NCI-H446 treated with DMSO at 0.1 percent for 48 hours (cell line): ENCODE results near the gene NFASC.

Experiments used
- DNase-seq: peaks from one replicate; lab custom pipeline; 2025; lab: John Stamatoyannopoulos, UW

Gene NFASC

DNA sequence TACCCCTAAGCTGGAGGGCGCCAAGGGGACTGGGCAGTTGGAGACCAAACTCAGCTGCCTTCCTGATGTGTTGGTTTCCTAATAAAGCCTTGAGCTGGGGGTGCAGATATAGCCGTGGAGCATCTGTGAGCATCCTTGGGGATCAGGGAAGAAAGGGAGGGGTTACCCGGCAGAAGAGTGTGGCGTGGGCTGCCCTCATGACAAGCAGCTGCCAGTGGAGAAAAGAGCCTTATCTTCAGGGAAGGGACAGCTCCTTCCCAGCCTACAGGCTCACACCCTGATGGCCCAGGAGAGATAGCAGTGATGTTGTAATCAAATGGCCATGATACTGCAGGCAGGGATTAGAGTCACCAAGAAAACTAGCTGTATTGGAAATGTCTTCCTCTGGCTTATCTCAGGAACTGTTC, 10.8 kb upstream of the NFASC start:
- DNase-seq = no peak

DNA sequence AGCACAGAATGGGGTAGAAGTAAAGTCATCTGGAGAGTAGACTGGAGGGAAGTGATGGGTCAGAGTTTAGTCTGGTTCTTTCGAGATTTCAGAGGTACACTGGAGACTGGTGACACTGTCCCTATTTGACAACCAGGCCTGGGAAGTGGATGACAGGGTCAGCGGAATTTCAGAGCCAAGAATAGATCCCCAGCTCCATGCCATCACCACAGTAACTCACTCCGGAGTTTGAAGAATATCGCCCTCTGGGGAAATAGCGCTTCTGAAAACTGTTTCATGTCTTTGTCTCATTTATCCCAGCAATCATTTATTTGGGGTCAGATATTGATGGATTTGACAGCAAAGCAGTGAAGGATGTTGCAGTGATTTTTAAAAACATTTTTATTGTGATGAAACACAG, 7.6 kb upstream of the NFASC start:
- DNase-seq = no peak

DNA sequence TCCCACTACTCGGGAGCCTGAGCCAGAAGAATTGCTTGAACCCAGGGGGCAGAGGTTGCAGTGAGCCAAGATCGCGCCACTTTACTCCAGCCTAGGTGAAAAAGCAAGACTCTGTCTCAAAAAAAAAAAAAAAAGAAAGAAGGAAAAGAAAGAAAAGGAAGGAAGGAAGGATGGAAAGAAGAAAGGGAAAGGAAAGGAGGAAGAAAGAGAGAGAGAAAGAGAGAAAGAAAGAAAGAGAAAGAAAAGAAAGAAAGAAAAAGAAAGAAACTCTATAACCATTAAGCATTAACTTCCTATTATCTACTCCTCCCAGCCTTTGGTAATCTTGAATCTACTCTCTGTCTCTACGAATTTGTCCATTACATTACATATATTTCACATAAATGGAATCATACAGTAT, 6.9 kb upstream of the NFASC start:
- DNase-seq = no peak

DNA sequence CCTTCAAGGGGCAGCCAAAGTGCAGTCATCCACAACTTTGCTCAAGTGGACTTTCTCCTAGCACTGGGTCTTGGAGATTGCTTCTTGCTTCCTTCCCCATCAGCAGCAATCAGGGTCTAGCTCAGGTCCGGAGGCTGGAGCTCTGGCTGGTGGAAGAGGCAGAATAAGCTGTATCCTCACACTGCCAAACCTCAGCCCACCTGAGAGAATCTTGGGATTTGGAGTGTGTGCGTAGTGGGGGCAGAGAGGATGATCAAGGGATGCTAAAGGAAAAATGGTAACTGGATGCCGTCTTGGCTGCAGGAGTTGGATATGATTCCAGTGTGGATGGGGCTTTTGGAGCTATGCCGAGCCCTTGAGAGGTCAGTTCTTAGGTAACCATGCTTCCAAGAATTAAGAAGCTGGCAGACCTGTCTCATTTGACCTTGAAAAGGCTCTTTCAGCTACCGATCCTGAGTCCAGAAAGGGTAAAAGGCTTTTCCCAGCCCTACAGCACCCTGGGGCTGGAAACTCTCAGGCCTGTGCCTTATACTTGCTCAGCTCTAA, 4.5 kb upstream of the NFASC start:
- DNase-seq = no peak

DNA sequence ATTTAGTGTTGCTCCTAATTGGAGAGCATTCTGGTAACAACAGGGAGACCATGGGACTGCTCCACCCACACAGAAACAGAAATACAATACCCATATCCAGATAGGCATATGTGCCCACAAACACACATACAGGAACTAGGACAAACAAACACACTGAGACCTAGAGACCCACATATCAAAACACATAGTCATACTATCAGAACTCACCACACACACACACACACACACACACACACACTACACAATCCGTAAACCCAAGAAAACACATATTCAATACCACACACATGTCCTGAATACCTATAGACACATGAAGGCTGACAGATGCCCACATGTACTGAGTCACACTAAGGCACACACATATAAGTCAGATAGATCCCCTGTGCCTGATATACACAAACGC, 3.5 kb upstream of the NFASC start:
- DNase-seq = no peak

DNA sequence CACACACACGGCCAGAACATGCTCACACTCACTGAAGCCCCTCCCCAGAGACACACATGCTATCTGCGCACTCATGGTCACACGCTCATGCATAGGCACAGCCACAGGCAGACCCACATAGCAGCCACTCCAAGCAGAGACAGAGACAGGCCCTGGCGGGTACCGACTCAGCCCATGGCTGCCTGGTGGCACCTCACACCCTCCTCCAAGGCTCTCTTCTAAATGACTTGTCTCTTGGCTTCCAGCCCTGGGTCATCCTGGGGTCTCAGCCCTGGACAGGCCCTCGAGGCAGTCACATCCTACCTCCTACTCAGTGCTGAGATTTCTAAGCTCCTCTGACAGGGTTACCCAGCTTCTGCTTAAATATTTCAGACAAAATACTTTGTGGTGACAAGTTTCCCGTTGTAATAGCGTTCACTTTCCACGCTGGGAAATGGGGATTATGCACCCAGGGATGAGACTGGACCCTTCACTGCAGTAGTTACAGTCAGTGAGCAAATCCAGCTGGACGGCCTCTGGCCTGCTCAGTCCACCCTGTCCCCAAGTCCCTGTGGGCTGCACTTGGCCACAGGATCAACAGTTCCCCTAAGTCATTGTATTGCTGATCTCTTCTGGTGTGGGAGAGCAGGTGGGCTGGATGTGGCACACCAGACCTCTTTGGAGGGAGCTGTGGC, 2.9 kb upstream of the NFASC start:
- no peak for DNase-seq

DNA sequence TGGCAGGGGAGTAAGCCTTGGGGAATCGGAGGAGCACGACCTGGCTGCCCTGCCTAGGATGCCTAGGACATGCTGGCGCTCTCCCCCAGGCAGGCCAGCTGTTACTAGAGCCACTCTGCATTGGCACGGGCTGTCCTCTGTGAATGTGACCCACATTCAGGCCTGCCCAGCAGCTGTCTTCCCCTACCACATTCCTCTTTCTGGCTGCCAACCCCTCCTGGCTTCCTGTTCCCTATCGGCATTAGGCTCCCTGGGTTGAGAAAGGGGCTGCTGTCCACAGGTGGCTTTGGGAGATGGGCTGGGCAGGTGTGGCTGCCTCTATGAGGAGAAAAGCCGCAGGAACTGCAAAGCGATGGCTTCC, 2.3 kb upstream of the NFASC start:
- DNase-seq = no peak

DNA sequence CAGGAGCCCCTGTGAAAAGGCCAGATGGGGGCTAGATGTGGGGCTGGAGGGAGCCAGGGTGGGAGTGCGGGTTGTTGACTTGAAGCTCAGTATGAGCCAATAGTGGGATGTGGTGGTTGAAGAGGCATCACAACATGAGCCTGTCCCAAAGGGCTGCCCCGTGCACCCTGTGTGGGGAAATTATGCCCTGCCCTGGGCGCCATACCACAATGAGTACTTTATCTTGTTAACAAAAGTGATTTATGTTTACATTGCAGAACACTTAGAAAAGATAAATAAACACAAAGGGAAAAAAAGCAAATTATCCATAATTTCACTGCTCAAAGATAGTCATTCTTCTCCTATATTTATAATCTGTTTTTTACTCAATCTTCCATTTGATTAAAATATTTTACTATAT, 1.6 kb upstream of the NFASC start:
- DNase-seq = no peak

DNA sequence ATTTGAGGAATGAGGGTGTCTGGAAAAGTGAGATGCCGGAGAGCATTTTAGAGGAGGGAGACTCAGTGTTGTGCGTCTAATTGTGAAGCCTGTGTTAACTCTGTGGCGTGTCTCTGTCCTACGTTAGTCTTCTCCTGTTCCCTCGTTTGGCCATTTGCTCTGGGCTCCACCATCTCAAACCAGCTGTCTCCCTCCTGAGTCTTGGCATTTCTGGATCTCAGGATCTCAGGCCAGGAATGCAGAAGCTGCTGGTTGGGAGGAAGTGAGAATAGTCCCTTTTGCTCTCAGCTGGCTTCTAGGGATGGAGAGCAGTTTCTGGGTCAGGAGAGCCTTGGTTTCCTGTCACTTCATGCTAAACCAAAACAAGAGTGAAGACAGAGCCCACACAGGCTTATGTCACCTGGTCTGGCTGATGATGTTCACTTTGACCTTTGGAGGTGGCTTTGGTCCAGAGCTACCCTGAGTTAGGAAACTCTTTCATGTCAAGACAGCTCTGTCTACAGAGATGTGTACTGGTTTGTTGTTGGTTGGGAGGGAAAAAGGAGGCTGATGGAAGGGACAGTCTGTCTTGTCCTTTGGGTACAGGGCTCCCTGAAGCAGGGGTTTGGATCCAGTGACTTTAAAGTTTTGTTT, 859 bp downstream of the NFASC start:
- DNase-seq = no peak

DNA sequence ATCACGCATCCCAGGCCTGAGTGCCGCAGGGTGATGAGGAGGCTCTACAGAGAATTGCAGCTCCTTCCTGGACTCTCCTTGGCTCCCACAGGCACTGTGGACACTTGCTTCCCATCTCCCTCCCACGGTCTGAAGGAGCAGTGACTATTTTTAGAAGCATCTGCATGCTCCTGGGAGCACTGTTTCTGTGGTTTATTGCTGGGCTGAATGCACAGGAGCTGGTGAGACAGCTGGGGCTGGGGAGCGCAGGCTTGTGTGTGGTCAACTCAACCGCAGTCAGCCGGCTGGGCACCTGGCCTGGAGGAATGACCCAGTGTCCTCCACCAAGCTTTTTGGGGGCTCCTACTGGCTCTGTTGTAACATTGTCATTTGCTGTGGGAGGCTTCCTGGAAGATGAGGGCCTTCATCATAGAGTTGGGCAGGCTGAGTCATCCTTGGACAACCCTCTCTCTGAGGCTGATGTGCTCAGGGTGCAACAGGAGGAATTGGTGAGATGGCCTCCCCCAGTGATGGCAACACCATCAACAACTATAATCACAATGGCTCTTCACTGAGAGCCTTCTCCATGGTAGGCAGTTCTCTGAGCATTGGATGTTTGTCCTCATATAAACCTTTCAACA, 1.7 kb downstream of the NFASC start:
- DNase-seq = no peak

DNA sequence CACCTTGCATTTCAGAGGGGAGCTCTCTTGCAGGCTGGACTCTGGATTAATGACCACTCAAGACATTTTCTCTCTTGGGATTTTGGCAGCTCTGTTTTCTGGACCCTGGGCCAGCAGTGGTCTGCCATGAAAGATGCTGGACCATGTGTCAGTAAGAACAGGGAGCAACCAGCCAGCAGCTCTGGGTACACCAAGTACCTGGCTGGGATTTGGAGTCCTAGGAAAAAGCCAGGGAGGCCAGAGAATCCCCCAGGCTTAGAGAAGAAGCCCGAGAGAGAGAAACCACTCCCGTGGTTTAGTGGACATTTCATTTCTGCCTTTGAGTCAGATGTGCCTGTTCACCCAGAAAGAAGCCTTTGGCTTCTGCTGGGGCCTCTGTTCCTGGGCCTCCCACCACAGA, 2.5 kb downstream of the NFASC start:
- no peak for DNase-seq

DNA sequence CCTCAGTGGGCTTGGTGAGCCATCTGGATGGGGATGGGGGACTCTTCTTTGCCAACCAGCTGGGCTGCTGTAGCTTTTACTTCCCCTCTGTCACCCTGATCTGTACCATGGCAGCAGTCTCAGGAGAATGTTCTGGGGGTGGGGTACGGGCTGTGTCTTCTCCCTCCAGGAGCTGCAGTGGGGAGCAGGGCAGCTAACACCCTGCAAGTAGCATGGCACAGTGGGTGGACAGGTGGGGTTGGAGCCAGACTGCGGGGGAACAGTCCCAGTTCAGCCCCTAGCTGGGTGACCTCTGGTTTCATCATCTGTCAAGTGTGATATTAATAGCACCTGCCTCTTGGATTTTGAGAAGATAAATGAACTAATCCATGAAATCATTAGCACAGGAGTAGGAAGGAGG, 3.1 kb downstream of the NFASC start:
- no peak for DNase-seq

DNA sequence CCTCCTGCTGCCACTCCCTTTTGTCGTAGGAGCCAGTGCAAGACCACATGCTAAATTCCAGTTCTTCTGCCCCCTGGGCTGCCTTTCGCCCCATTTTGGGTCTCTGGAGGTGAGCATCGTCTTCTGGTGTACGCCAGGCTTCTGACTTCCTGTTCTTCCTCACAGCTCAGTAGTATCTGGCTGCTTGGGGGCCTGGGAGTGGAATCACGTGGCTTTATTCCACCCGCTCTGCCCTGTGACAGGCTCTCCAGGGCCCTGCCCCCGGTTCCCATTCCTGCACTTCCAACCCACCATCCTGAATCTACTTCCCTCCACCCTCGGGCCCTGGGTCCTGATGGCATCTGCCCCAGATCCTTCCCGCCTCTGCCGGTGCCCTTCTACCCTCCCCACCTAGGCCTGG, 3.6 kb downstream of the NFASC start:
- no peak for DNase-seq

DNA sequence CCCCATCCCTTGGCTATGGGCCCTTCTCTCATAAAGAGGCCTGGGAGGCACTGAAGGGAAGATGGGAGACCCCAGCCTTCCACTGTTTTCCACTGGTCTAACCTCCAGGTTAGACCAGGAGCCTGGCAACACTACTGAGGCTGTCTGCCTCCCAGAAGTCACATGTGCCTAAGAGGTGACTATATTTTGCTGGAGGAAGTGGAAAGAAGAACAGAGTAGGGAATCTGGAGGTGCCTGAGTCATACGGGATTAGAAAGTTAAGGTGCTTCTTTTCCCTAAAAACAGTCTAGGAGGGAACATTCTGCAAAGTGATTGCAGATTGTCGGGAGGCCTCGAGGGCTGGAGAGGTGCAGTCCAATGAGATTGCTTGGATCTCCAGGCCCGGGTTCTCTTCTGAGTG, 4.6 kb downstream of the NFASC start:
- no peak for DNase-seq

DNA sequence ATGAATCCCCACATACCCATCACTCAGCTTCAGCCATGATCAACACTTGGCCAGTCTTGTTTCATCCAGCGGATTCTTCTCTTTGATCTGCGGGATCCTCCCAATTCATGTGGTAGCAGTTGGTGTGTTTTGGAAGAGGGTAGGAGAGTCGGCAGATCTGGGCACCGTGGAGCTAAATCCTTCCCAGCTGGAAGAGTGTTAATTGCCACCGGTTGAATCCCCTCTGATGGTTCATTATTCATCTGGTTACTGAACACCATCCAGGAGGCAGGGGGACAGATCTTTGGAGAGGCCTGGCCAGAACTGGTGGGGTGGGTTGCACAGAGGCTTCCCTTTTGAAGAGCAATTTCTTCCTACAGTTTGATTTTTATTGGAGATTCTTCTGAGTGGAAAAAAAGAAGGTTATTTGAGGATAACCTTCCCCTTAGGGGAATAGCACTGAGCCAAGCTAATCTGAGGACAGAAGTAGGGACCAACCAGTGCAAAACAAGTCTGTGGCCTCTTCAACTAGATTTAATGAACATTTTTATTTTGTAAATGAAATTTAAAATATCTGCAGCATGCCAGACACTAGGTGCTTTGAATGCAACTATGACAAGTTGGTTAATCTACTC, 8.1 kb downstream of the NFASC start:
- peak; percentile 64 for DNase-seq

DNA sequence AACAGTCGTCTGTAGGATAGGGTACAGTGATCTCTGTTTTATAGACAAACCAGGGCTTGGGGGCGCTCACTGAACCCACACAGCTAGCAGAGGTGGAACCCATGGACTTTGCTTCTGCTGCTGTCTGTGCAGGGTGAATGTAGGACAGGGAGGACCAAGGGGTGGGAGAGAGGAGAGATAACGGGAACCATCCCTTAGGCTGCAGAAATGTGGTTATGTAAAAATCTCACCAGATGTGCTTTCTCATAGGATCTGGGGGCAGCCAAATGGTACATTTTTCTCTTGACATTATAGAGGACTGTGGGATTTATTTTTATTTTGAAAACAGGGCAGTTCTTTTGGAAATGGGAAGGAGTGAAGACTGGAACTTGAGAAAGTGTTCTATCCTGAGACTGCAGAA, 8.7 kb downstream of the NFASC start:
- DNase-seq = no peak

DNA sequence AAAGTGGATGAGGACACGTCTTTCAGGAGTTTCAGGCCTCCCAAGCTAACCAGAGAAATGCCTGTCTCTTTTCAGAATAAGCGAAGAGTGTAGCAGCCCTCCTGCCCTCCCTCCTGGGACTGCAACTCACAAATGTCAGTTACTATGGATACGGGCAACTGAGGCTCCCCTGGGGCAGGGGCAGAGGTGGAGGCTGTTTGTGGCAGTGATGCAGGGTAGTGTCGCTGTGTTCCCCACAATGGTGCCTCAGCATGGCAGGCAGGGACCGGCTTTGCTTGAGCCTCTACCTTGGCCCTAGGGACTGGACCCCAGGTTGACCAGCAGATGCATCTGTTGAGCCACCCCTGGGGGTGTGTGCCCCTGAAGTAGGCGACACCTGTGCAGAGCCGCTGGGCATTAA, 10.2 kb downstream of the NFASC start:
- no peak for DNase-seq

DNA sequence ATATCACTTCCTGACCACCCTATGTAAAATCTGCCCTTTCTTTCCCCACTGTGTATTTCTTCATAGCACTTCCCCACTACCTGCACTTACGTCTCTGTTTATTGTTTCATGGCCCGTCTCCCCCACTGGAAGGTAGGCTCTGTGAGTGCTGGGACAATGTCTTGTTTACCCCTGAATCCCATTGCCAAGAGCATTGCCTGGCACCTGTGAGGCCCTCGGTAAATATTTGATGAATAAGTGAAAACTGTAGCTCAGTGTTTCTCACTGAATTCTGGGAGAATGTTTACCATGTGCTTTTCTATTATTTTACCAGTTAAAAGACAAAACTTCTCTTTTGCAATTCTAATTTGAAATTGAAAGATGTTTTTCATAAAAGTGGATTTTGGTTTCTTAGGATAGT, 11.8 kb downstream of the NFASC start:
- DNase-seq = no peak

DNA sequence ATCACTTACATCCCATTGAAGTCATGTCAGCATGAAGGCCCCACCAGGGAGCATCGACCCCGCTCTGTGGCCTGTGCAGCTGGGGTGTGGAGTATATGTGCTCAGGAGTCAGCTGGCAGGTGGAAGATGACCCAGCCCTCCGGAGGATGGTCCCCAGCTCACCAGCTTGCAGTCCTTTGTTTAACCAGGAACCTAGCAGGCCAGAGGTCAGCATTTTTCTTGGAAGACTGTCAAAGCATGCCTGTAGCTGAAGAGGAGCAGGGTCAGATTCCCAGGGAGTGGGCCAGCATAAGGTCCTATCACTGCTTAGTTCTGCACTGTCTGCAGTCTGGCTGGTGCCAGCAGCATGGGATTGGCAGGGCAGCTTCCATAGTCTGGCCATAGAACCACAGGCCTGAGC, 12.7 kb downstream of the NFASC start:
- no peak for DNase-seq

DNA sequence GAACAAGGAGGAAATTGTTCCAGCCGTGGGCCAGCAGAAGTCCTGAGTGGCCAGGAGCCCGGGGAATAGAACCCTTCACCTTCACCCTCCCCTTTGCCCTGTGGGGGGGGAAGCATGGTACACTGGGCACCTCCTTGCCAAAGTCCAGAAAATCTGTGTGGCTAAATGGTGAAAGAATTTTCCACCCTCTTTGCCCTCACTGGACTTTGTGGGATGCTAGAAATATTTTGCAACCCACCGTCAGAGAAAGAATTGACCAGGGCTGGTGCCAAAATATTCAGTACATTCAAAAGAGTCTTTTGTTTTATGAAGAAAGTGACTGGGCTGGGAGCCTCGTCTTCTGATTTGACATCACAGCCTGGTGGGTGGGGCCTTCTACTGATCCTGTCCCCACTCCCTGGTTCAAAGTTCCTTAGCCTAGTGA, 14.6 kb downstream of the NFASC start:
- no peak for DNase-seq

DNA sequence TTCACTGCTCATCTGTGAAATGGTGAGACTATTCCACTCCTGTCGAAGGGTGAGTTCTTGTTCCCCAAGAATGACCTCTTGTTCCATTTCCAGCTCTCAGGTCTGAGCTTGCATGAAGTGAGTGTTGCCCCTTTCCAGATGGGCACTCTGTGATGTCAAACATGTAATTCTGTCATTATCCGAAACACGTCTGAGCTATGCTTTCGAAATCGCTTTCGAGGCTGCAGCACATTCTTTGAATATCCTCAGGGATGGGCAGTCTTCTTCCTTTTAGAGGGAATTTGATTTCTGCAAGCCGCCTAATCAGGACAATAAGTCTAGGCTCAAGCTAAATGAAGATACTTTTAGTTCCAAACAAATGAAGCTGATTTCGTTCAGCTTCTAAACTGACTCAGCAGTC, 15.1 kb downstream of the NFASC start:
- DNase-seq = no peak

DNA sequence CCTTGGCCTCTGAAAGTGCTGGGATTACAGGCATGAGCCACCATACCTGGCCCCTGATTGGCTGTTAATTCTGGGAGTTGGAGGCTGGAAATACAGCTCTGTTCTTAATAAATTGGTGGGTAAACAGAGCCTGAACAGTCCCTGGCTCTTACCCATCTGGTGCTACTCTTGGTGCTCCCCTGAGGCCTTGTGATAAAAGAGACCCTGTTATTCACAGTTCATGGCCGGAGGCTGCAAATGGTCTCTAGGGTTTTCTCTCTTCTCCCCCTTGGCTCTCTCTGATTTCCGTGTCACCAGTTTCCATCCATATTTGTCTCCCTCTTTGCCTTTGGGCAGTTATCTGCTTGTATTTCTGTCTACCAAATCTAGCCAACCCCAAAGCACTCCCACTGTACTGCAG, 17.2 kb downstream of the NFASC start:
- DNase-seq = peak; percentile 15

DNA sequence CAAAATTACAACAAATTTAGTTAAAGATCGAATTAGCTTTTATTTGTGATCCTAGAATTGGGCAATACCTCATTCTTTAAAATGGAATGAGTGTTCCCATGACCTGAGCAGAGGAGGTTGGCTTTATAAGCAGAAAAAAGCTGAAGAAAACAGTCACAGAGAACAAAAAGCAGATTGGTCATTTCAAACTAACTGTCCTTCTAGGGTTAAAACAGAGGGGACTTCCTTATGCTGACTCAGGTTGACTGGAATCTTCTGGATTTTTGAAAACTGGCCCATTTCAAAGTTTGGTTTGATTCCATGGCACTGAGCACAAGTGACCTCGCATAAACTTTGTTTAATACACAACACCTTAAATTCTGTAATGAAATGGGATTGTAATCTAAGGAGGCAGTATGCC, 17.6 kb downstream of the NFASC start:
- no peak for DNase-seq
